Stimulated activated CD4-positive, alpha-beta T cell treated with anti-CD3 and anti-CD28 coated beads, Interleukin-1b, Interleukin-23, amount 100 ng/mL, for 1 hour (primary cell): ENCODE results near the gene ZFP92.

Source experiments
- DNase-seq, 2 donors: peaks; one replicate each; pipeline ENCODE4 v3.0.0-alpha.2; 2020; ENCODE audit warnings: low read depth in 2 of 2

Gene ZFP92

DNA sequence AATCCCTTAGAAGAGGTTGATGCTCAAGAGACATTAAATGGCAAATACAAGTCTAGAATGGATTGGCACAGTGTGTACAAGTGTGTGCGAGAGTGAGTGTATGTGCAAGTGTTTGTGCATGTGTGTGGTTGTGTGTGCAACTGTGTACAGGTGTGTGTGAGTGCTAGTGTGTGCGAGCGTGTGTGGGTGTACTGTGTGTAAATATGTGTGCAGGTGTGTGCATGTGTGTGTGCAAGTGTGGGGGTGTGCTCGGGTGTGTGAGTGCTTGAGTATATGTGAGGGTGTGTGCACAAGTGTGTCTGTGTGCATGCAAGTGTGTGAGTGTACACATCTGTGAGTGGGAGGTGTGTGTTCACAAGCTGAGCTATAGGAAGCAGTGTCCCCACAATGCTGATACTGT, 28.7 kb downstream of the ZFP92 start:
- DNase-seq = no peak

DNA sequence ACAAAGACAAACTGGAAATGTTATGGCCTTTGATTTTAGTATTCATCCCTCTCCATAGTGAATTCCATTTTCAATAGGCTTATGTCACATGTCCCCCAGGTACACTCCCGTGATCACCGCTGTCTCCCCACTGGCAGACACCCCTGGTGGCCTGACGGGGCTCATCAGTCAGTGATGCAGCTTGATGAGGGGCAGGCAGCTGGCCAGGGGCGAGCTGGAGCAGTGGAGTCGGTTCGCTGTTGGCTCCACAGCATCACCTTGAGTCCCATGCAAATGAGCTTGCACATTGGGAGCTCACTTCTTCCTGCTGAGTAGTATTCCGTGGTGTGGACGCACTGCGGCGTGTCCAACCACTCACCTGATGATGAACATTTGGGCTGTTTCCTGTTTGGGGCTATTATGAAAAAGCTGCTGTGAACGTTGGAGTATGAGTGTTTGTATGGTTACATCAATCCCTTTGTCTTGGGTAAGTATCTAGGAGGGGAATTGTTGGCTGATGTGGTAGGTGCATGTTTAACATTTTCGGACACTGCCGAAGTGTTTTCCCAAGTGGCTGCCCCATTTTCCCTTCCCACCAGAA, 29.4 kb downstream of the ZFP92 start:
- DNase-seq = no peak

- DNase-seq = no peak
Observed at GRCh38 chrX:153441296-153441695, 30.0 kb downstream of the ZFP92 start.

DNA sequence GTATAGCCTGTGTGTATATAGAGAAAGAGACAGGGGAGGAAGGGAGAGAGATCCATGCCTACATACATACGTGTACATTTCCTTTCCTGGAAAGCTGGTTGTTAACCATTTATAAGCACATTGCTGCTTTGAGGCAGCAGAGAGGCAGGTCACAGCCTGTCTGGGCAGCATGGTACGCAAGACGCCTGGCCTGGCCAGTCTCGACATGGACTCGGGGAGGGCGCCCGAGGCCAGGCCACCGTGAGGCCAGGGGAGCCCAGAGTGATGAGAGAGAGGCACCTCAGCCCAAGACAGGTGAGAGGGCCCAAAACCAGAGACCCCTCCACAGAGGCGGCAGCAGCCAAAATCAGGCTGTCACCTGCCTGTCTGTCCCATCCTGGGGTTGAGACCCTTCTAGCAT, 30.7 kb downstream of the ZFP92 start:
- no peak for DNase-seq

- DNase-seq = no peak
Observed at GRCh38 chrX:153442463-153442862, 31.2 kb downstream of the ZFP92 start.

- DNase-seq = no peak
Observed at GRCh38 chrX:153443476-153444332, 32.4 kb downstream of the ZFP92 start.

GRCh38 chrX:153444333-153445011, 33.2 kb downstream of the ZFP92 start:
- no peak for DNase-seq

- no peak for DNase-seq
Observed at GRCh38 chrX:153445106-153445855, 34.0 kb downstream of the ZFP92 start.

GRCh38 chrX:153445856-153446635, 34.8 kb downstream of the ZFP92 start, which contains the start of gene TREX2:
TREX2 (minus strand) TSS chrX:153446056; CDS start chrX:153445430, 626 bp downstream.
- DNase-seq = no peak

- no peak for DNase-seq
Observed at GRCh38 chrX:153446636-153446936, 35.3 kb downstream of the ZFP92 start.

- DNase-seq = no peak
Observed at GRCh38 chrX:153446950-153447580, 35.8 kb downstream of the ZFP92 start.

DNA sequence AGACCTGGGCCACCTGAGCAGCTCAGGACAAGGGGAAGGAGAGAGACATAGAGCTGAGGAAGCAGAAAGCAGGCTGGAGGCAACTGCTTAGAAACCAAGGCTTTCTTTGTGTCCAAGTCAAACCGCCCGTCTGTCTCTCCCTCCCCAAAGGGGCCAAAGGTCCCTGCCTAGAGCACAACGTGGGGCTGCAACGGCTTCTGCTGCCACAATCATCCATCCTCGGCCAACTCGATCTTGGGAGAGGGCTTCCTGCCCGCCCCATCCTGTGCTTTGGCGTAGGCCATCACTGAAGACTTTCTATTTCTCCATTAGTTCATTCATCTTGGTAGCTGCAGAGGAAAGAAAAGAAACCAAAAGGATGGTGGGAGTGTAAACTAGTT, 36.3 kb downstream of the ZFP92 start:
- DNase-seq = no peak

DNA sequence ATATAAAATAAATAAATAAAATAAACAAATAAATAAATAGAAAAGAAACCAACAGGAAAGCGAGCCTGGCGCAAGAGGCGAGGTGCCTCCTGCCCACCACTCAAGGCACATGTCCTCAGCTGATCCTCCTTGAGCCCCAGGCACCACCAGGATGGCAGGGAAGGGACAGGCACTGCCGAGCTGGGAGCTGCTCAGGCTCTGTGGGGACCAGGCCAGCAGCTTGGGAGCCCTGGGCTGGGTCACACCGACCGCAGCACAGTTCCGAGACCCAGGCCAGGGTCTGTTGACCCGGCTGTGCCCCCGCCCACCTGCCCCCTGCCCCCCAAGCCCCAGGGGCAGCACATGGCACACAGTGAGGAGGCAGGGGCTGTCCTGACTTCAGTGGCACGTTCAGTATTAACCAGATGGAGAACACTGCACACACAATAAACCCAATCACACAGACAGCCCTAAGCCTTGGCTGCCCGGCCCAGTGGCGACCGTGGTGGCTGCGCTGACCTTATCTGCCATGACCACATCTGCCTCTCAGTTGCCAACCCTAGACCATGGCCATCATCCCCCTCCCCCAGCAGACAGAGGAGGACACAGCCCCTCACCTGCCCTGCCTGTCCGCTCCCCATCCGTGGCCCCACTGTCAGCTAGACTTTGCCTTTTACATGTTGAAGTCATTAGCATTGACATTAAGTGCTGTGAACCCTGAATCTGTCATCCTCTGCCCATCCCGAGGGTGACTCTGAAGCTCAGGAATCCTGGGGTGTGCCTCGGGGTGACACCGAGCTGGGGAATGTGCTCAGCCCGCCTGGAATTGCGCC, 37.5 kb downstream of the ZFP92 start:
- no peak for DNase-seq

- DNase-seq = no peak
Observed at GRCh38 chrX:153449368-153450113, 38.3 kb downstream of the ZFP92 start.

DNA sequence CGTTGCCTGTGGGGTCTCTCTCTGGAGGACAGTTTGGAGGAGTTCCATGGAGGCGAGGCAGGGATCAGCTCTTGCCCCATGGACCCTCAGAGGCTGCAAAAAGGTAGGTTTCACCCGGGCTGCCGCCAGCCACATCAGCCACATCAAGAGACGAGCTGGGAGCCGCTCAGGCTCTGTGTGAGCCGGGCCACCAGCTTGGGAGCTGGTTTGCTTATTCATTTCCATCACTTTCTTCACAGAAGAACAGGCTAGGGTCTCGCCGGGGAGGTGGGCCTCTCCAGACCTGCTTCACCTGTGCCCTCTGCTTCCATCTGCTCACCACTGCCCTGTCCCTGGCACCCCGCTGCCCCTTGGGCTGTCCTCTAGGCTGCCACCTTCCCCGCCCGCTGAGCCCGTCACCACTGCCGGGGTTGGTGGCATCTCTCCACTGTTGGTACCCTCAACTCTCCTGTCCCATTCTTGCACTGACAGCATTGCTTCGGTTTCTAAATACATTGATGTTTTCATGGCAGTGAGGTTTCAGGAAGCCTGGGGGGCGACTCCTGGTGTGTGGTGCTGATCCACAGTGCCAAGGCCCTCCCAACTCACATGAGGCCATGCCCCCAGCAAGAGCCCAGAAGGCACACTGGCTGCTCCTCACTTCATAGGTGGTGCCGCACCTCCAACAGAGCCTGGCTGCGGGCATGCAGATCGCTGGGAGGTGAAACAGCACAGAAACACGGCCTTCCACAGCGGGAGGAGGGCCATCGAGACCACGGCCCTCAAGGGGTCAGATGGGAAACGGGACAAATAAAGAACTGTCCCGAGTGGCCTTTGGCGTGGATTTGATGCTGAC, 39.1 kb downstream of the ZFP92 start:
- no peak for DNase-seq

- no peak for DNase-seq
Observed at GRCh38 chrX:153450949-153451277, 39.6 kb downstream of the ZFP92 start.

- DNase-seq = no peak
Observed at GRCh38 chrX:153454901-153455550, 43.8 kb downstream of the ZFP92 start.

DNA sequence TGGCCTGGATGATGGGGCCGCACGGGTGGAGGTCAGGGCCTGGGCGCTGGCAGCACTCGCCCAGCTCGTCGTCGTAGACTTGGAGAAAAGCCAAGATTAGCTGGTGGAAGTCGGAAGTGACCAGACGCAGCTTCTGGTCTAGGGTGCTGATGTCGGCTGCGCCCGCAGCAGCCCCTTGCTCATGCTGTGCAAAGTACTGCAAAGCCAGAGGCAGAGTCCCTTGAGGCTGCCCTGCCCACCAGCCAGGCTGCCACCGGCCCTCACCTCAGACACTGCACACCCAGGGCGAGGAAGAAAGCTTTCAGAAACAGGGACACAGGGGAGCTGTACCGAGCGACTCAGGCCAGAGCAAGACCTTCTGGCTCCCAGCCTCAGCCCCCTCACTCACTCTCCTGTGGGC, 44.3 kb downstream of the ZFP92 start:
- DNase-seq = no peak
